Parathyroid adenoma (tissue), 2 donors: ENCODE data around the gene ACAT2.

ENCODE experiments used
- H2AFZ ChIP-seq: fragments of 300-600 bp; sonication (generic); one replicate; pipeline ENCODE4 v1.7.0; 2017; ENCODE audit warnings: antibody characterized with exemption, mild to moderate bottlenecking
- H3K27ac ChIP-seq: fragments of 300-600 bp; sonication (generic); one replicate; pipeline ENCODE4 v1.7.0; 2017
- H3K27me3 ChIP-seq: fragments of 300-600 bp; sonication (generic); one replicate; pipeline ENCODE4 v1.7.0; 2017; ENCODE audit warnings: low read length; ENCODE audit not compliant: control insufficient read depth, insufficient read depth
- H3K36me3 ChIP-seq: fragments of 300-600 bp; sonication (generic); one replicate; pipeline ENCODE4 v1.7.0; 2017; ENCODE audit warnings: low read length; ENCODE audit not compliant: control insufficient read depth, insufficient read depth
- H3K4me1 ChIP-seq: fragments of 300-600 bp; sonication (generic); one replicate; pipeline ENCODE4 v1.7.0; 2017; ENCODE audit warnings: control low read depth
- H3K4me2 ChIP-seq: fragments of 300-600 bp; sonication (generic); one replicate; pipeline ENCODE4 v1.7.0; 2017; ENCODE audit warnings: low read length
- H3K4me3 ChIP-seq: fragments of 300-600 bp; sonication (generic); one replicate; pipeline ENCODE4 v1.7.0; 2017; ENCODE audit warnings: low read depth, low read length
- H3K79me2 ChIP-seq: fragments of 300-600 bp; sonication (generic); one replicate; pipeline ENCODE4 v1.7.0; 2017; ENCODE audit warnings: control low read depth
- H3K9ac ChIP-seq: fragments of 300-600 bp; sonication (generic); one replicate; pipeline ENCODE4 v1.7.0; 2017; ENCODE audit warnings: mild to moderate bottlenecking
- H3K9me3 ChIP-seq: fragments of 300-600 bp; sonication (generic); one replicate; pipeline ENCODE4 v1.7.0; 2017; ENCODE audit warnings: low read length; ENCODE audit not compliant: control insufficient read depth
- TF ChIP-seq, protein P1 (sequence below): fragments of 300-600 bp; sonication (generic); IDR thresholded peaks from one replicate; pipeline ENCODE4 v1.7.0; 2017; ENCODE audit warnings: antibody characterized with exemption, mild to moderate bottlenecking
- donor health status: primary hyperparathyroidism.

ACAT2 gene

DNA sequence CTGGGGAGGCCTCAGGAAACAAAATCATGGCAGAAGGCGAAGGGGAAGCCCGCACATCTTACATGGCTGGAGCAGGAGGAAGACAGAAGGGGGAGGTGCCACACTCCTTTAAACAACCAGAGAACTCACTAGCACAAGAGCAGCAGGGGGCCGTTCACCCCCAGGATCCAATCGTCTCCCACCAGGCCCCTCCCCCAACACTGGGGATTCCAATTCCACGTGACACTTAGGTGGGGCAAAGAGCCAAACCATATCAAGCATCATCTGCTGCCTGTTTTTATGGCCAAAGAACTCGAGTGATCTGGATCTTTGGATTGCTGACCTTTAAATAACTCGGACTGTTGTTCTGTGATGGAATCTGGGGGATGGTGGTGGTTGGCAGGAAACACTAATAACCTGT is 66.2 kb downstream of the ACAT2 start:
- Histone ChIP-seq H3K9me3 (no peaks in the 10 kb centered on the region), H3K27ac (no peak overlapping the region), H3K27me3 (no peaks in the 10 kb centered on the region), H3K4me3 (no peak overlapping the region), H3K4me1 (no peaks in the 10 kb centered on the region), H3K36me3 (no peaks in the 10 kb centered on the region), H3K79me2 (no peaks in the 10 kb centered on the region), H2AFZ (peak overlapping the region; percentile 25), H3K9ac (no peak overlapping the region), H3K4me2 (no peak overlapping the region)
- TF ChIP-seq, protein P1, sequence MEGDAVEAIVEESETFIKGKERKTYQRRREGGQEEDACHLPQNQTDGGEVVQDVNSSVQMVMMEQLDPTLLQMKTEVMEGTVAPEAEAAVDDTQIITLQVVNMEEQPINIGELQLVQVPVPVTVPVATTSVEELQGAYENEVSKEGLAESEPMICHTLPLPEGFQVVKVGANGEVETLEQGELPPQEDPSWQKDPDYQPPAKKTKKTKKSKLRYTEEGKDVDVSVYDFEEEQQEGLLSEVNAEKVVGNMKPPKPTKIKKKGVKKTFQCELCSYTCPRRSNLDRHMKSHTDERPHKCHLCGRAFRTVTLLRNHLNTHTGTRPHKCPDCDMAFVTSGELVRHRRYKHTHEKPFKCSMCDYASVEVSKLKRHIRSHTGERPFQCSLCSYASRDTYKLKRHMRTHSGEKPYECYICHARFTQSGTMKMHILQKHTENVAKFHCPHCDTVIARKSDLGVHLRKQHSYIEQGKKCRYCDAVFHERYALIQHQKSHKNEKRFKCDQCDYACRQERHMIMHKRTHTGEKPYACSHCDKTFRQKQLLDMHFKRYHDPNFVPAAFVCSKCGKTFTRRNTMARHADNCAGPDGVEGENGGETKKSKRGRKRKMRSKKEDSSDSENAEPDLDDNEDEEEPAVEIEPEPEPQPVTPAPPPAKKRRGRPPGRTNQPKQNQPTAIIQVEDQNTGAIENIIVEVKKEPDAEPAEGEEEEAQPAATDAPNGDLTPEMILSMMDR = no peak
